Measurements from ENCODE around the gene SETD3.

DNA sequence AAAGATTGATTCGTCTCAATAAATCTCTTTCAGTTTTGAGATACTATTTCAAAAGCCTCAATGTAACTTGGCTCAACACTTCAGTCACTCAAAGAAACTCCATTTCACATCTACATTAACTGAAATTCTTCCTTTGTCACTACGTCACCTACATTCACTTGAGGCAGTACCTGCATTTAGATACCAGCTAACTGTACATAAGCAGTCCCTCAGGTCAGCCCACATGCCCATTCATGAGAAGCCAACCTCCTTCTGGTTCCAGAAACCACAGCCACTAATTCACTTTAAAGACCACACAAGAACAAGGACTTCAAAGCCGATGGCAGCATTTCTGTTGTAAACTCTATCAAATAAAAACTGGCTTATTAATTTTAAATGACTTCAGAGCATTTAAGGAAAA, 43.0 kb downstream of the SETD3 start:
- TF ChIP-seq, protein P1, sequence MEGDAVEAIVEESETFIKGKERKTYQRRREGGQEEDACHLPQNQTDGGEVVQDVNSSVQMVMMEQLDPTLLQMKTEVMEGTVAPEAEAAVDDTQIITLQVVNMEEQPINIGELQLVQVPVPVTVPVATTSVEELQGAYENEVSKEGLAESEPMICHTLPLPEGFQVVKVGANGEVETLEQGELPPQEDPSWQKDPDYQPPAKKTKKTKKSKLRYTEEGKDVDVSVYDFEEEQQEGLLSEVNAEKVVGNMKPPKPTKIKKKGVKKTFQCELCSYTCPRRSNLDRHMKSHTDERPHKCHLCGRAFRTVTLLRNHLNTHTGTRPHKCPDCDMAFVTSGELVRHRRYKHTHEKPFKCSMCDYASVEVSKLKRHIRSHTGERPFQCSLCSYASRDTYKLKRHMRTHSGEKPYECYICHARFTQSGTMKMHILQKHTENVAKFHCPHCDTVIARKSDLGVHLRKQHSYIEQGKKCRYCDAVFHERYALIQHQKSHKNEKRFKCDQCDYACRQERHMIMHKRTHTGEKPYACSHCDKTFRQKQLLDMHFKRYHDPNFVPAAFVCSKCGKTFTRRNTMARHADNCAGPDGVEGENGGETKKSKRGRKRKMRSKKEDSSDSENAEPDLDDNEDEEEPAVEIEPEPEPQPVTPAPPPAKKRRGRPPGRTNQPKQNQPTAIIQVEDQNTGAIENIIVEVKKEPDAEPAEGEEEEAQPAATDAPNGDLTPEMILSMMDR (IDR thresholded peaks at IDR 0.05; ENCODE audit: insufficient read depth, low read depth, low read length) = no peak
- TF ChIP-seq EZH2 (IDR thresholded peaks at IDR 0.05; ENCODE audit: insufficient read depth, low read length) = no peak
